Memory B cell (primary cell): ENCODE results near the gene CFAP73.
"Not testable (repeated sequence)": the region's sequence is repeated elsewhere in the genome, so short reads cannot be mapped to it uniquely, and the experiment has no call there.

Source experiments
- ATAC-seq: fragments of 150-1000 bp; cut with Tn5 transposase; 2 replicates; pipeline ENCODE4 v1.10.0; 2021; ENCODE audit warnings: low read depth, mild to moderate bottlenecking, moderate library complexity
- DNase-seq, 2 donors: peaks; one replicate each; pipeline ENCODE4 v3.0.0; 2022; ENCODE audit warnings: low spot score in 2 of 2
- H3K27ac Mint-ChIP-seq: one replicate; pipeline ENCODE4 v1.8.0; 2022; ENCODE audit warnings: mild to moderate bottlenecking, moderate library complexity, mixed read lengths
- H3K27me3 Mint-ChIP-seq: one replicate; pipeline ENCODE4 v1.8.0; 2022; ENCODE audit warnings: mixed read lengths
- H3K36me3 Mint-ChIP-seq: one replicate; pipeline ENCODE4 v1.8.0; 2022; ENCODE audit warnings: mild to moderate bottlenecking, mixed read lengths
- H3K4me1 Mint-ChIP-seq: one replicate; pipeline ENCODE4 v1.8.0; 2022; ENCODE audit warnings: mixed read lengths
- H3K4me3 Mint-ChIP-seq: one replicate; pipeline ENCODE4 v1.8.0; 2022; ENCODE audit warnings: mild to moderate bottlenecking, moderate library complexity, mixed read lengths
- H3K9me3 Mint-ChIP-seq: one replicate; pipeline ENCODE4 v1.8.0; 2022; ENCODE audit warnings: mixed read lengths

The CFAP73 gene

GRCh38 chr12:113113397-113113796, 36.1 kb upstream of the CFAP73 start:
- no peak for ATAC-seq
- Mint-ChIP-seq H3K4me3 (no peak overlapping the region), H3K9me3 (no peaks in the 10 kb centered on the region), H3K36me3 (no peaks in the 10 kb centered on the region), H3K27ac (no peak overlapping the region), H3K4me1 (peaks cover 4% of the 10 kb centered on the region), H3K27me3 (peaks cover 15% of the 10 kb centered on the region)
- DNase-seq = no peak

- no peak overlapping the region for H3K27ac Mint-ChIP-seq
- H3K9me3 Mint-ChIP-seq = no peaks in the 10 kb centered on the region
- DNase-seq = no peak
- H3K4me3 Mint-ChIP-seq = no peak overlapping the region
- H3K4me1 Mint-ChIP-seq = peaks cover 4% of the 10 kb centered on the region
- no peak for ATAC-seq
- H3K27me3 Mint-ChIP-seq = peaks cover 15% of the 10 kb centered on the region
- no peaks in the 10 kb centered on the region for H3K36me3 Mint-ChIP-seq
Measured at GRCh38 chr12:113114447-113115178, 34.9 kb upstream of the CFAP73 start.

GRCh38 chr12:113115455-113116126, 33.9 kb upstream of the CFAP73 start:
- ATAC-seq (no peak), DNase-seq (no peak)
- peaks cover 15% of the 10 kb centered on the region for H3K27me3 Mint-ChIP-seq
- H3K36me3 Mint-ChIP-seq = no peaks in the 10 kb centered on the region
- H3K9me3 Mint-ChIP-seq = no peaks in the 10 kb centered on the region
- no peak overlapping the region for H3K27ac Mint-ChIP-seq
- H3K4me3 Mint-ChIP-seq = no peak overlapping the region
- H3K4me1 Mint-ChIP-seq = peaks cover 4% of the 10 kb centered on the region

GRCh38 chr12:113116875-113117274, 32.6 kb upstream of the CFAP73 start:
- Mint-ChIP-seq H3K36me3 (no peaks in the 10 kb centered on the region), H3K4me1 (peaks cover 4% of the 10 kb centered on the region), H3K9me3 (no peaks in the 10 kb centered on the region), H3K27me3 (peaks cover 15% of the 10 kb centered on the region), H3K4me3 (no peak overlapping the region), H3K27ac (no peak overlapping the region)
- no peak for DNase-seq
- ATAC-seq = no peak

- ATAC-seq, H3K27ac Mint-ChIP-seq, H3K4me1 Mint-ChIP-seq, DNase-seq, H3K36me3 Mint-ChIP-seq, H3K4me3 Mint-ChIP-seq, H3K9me3 Mint-ChIP-seq: not testable (repeated sequence)
- peaks cover 14% of the 10 kb centered on the region for H3K27me3 Mint-ChIP-seq
Measured at GRCh38 chr12:113117684-113118083, 31.8 kb upstream of the CFAP73 start.

GRCh38 chr12:113118142-113118541, 31.4 kb upstream of the CFAP73 start:
- Mint-ChIP-seq H3K9me3 (peaks cover under 1% of the 10 kb centered on the region), H3K27me3 (peaks cover 11% of the 10 kb centered on the region), H3K4me1 (peaks cover 4% of the 10 kb centered on the region), H3K27ac (no peak overlapping the region), H3K36me3 (peaks cover under 1% of the 10 kb centered on the region), H3K4me3 (no peak overlapping the region)
- no peak for ATAC-seq
- no peak for DNase-seq

- no peak for ATAC-seq
- Mint-ChIP-seq H3K4me3 (no peak overlapping the region), H3K36me3 (peaks cover 2% of the 10 kb centered on the region), H3K9me3 (peaks cover 2% of the 10 kb centered on the region), H3K27ac (no peak overlapping the region), H3K27me3 (peaks cover 8% of the 10 kb centered on the region), H3K4me1 (peaks cover 4% of the 10 kb centered on the region)
- DNase-seq = no peak
Measured at GRCh38 chr12:113119980-113120669, 29.4 kb upstream of the CFAP73 start.

- peaks cover 2% of the 10 kb centered on the region for H3K9me3 Mint-ChIP-seq
- peaks cover 2% of the 10 kb centered on the region for H3K36me3 Mint-ChIP-seq
- DNase-seq (no peak), ATAC-seq (peak; percentile 32)
- peaks cover 4% of the 10 kb centered on the region for H3K4me1 Mint-ChIP-seq
- peaks cover 10% of the 10 kb centered on the region for H3K27me3 Mint-ChIP-seq
- H3K27ac Mint-ChIP-seq = no peak overlapping the region
- H3K4me3 Mint-ChIP-seq = no peak overlapping the region
Measured at GRCh38 chr12:113120670-113121370, 28.7 kb upstream of the CFAP73 start.

- DNase-seq = no peak
- Mint-ChIP-seq H3K27me3 (peaks cover 6% of the 10 kb centered on the region), H3K4me3 (no peak overlapping the region), H3K36me3 (peaks cover 2% of the 10 kb centered on the region), H3K4me1 (peaks cover 25% of the 10 kb centered on the region), H3K9me3 (peaks cover 2% of the 10 kb centered on the region), H3K27ac (no peak overlapping the region)
- ATAC-seq = no peak
Measured at GRCh38 chr12:113127791-113128199, 21.7 kb upstream of the CFAP73 start.

- H3K27ac Mint-ChIP-seq = peak overlapping the region; percentile 17
- H3K36me3 Mint-ChIP-seq = no peaks in the 10 kb centered on the region
- no peak overlapping the region for H3K4me3 Mint-ChIP-seq
- ATAC-seq = peak; percentile 66
- no peak for DNase-seq
- peaks cover 5% of the 10 kb centered on the region for H3K27me3 Mint-ChIP-seq
- no peaks in the 10 kb centered on the region for H3K9me3 Mint-ChIP-seq
- peaks cover 25% of the 10 kb centered on the region for H3K4me1 Mint-ChIP-seq
Measured at GRCh38 chr12:113128802-113129663, 20.5 kb upstream of the CFAP73 start.

GRCh38 chr12:113129664-113130456, 19.7 kb upstream of the CFAP73 start:
- DNase-seq = no peak
- Mint-ChIP-seq H3K36me3 (no peaks in the 10 kb centered on the region), H3K9me3 (no peaks in the 10 kb centered on the region), H3K27me3 (peaks cover 5% of the 10 kb centered on the region), H3K4me1 (peaks cover 25% of the 10 kb centered on the region), H3K4me3 (peak overlapping the region; percentile 47), H3K27ac (peak overlapping the region; percentile 79)
- no peak for ATAC-seq

- ATAC-seq (peak; percentile 86), DNase-seq (peak; percentile 41 to 51)
Measured at GRCh38 chr12:113130457-113131135, 18.9 kb upstream of the CFAP73 start.

More at GRCh38 chr12:113130457-113131135, 18.9 kb upstream of the CFAP73 start:
- Mint-ChIP-seq H3K36me3 (no peaks in the 10 kb centered on the region), H3K27ac (peak overlapping the region; percentile 79), H3K4me3 (peak overlapping the region; percentile 47), H3K4me1 (peaks cover 29% of the 10 kb centered on the region), H3K9me3 (no peaks in the 10 kb centered on the region), H3K27me3 (peaks cover 8% of the 10 kb centered on the region)
